Ureter (tissue), 1 donor: ENCODE results near the gene CCL18. TPM values are rescaled to one million over a fixed set of nuclear protein-coding genes. Genes with fewer than 3 reads are reported as not detected.
"Not testable (repeated sequence)": the region's sequence is repeated elsewhere in the genome, so short reads cannot be mapped to it uniquely, and the experiment has no call there.

ENCODE experiments used
- DNase-seq: peaks from one replicate; pipeline ENCODE4 v3.0.0-alpha.2; 2020; ENCODE audit warnings: low spot score
- total RNA-seq: library from RNA; stranded (reverse); gene quantifications from one replicate; pipeline ENCODE4 v1.2.4, GENCODE V29; 2023
- donor health status: DM: yes; HTN: yes; CAD: no.

Gene CCL18
- total RNA-seq, 1 donor from 2014 or later, result 11.1 TPM

DNA sequence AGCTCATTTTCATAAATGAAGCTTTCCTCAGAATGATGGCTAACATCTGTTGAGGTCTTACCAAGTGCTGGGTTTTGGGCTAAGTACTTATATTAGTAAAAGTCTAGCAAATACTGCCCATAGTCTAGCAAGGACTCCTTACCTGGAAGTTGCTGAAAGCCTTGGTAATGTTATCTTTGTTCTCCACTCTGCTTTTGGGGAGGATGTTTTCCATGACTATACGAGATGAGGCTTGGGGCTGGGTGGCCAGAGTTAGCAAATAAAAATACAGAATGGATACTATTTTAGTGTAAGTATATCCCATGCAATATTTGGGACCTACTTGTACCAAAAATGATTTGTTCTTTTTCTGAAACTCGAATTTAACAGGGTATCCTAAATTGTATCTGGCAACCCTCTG, 7.7 kb downstream of the CCL18 start:
- no peak for DNase-seq

DNA sequence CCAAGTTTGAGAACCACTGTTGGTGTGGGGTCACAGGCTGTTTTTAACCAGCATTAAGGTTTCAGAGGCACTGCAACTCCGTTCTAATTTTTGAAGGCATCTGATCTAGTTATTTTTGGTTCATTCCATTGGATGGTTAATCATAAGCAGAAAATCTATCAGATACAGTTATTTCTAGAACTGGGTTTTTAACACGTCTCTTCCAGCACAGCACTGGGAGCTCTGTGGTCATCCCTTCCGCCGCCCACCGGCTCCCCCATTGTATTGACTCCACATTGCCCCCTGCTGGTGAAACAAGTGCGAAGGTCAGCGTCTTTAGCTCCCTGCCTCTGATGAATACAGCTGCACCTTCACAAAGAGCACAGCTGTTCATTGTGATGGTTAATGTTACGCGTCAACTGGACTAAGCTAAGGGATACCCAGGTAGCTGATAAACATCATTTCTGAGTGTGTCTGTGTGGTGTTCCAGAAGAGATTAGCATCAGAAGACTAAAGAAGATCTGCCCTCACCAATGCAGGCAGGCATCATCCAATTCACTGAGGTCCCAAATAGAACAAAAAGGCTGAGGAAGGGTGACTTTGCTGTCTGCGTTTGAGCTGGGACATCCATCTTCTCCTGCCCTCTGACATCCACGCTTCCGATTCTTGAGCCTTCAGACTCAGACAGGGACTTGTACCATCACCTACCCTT, 8.5 kb downstream of the CCL18 start:
- peak; percentile 62 for DNase-seq

GRCh38 chr17:36074365-36074764, 10.3 kb downstream of the CCL18 start:
- DNase-seq, result no peak

DNA sequence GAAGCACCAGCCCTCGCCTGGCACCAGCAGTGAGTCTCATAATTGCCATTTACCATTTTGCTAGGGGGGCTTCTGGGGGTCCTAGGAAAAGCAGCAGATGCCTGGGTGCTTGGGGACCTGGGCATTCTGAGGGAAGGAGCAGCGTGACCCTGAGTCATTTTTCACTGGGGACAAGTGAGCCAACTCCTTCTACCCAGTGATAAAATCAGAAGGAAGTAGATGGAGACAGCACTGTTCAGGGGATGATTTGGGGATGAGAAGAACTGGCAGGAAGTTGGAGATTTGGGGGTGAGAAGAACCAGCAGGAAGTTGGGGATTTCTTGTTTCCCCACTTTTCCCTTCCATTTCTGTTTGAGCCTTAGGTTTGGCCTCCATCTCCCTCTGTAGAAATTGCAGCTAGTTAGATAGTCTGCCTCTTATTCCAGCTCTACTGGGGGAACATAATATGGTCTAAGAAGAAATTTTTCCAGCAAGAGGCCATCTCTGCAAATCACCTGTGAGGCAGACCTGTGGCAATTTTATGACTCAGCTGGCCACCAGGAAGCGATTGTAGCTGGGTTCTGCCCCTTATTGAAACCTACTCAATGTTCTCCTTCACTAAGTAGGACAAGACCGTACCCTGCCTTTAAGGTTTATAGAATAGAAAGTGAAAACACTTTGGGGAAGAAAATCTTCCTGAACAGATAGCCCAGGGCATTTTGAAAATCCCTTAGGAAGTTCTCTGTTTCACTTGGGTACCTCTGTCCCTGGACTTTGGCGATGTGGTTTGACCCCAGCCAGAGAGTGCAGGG, 17.8 kb downstream of the CCL18 start:
- DNase-seq, result not testable (repeated sequence)

- not testable (repeated sequence) for DNase-seq
These were observed 18.5 kb downstream of the CCL18 start for GRCh38 chr17:36082482-36083120.

GRCh38 chr17:36083691-36084090, 19.6 kb downstream of the CCL18 start:
- DNase-seq, result not testable (repeated sequence)

- no peak for DNase-seq
These were observed 21.7 kb downstream of the CCL18 start for GRCh38 chr17:36085765-36086164.

DNA sequence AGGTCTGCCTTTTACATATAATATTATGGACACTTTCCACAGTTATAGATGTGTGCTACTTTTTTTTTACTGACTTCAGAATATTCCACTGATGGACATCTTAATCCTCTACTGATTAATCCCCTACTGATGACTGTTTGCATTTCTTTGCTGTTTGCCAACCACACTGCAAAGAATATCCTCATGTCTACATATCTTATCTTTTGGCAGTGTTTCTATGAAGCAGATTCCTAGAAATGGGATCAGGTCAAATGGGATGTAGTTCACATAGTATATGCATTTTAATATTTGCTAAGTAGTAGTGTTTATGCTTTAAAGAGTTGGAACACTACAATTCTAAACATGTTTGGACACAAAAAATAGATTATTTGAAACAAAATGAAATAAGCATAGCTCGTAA, 22.7 kb downstream of the CCL18 start:
- DNase-seq, result no peak

DNA sequence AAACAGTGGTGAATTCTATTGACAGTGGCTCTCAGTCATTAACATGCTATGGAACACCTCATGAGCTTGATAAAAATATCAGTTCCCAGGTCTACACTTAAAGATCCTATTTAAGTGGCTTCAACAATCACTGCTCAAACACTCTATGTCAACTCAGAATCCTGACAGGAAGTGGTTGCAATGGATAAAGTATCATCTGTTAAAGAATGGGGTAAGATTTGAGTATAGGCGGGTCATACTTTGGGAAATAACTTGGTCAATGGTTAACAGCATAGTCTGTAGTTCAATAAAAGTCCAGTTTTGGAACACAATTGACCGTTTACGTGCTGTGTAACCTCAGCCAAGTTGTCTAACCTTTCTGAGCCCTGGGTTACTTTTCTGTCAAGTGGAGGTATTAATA, 23.4 kb downstream of the CCL18 start:
- DNase-seq, result not testable (repeated sequence)

DNA sequence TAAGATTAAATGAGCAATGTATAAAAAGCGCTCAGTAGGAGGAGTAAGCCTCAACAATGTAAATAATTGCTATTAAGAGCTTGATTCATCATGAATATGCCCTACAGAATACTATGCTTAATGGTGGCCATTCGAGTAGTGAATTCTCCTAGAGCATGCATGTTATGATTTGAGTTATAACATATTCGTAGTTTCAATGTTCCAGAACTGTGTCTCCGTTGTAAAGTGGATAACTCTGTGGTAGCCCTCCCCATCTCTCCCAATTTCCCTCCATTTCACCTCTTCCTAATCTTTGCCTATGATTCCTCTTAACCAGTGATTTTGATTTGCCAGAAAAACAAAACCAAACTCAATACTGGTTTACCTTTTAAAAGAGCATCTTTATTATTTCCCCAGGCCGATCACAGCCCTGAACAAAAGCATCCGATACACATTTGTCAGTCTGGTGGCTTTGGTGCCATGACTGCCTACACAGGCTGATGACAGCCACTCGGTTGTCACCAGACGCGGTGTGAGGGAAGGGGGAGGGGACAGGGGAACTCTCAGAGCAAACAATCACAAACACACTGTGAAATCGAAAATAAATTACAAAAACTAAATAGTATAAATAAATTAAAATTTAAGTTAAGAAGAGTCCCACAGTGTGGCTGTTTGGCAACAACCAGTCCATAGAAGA, 24.0 kb downstream of the CCL18 start:
- DNase-seq, result not testable (repeated sequence)

- DNase-seq, result no peak
These were observed 24.7 kb downstream of the CCL18 start for GRCh38 chr17:36088670-36089338.

DNA sequence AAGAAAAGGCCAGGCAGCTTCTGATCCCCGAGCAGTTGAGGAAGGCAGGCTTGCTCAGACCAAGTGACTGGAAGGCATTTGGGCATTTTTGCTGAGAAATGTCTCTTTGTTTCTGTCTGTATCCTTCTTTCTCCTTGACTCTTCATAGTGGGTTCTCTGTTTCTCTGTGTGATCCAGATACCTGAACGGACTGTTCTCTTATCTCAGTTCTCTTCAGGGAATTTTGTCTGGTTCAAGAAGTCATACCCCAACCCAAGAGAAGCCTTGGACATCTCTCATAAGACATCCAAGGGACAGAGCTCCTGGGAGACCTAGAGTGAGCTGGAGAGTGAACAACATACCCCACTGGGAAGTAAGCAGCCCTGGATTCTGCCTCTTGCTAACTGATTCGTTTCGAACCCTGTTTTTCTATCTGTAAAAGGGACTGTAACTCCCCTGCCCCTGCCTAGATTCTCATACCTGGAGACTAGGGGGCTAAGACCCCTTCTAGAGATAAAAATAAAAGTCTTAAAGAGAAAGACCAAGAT, 25.3 kb downstream of the CCL18 start:
- no peak for DNase-seq

DNA sequence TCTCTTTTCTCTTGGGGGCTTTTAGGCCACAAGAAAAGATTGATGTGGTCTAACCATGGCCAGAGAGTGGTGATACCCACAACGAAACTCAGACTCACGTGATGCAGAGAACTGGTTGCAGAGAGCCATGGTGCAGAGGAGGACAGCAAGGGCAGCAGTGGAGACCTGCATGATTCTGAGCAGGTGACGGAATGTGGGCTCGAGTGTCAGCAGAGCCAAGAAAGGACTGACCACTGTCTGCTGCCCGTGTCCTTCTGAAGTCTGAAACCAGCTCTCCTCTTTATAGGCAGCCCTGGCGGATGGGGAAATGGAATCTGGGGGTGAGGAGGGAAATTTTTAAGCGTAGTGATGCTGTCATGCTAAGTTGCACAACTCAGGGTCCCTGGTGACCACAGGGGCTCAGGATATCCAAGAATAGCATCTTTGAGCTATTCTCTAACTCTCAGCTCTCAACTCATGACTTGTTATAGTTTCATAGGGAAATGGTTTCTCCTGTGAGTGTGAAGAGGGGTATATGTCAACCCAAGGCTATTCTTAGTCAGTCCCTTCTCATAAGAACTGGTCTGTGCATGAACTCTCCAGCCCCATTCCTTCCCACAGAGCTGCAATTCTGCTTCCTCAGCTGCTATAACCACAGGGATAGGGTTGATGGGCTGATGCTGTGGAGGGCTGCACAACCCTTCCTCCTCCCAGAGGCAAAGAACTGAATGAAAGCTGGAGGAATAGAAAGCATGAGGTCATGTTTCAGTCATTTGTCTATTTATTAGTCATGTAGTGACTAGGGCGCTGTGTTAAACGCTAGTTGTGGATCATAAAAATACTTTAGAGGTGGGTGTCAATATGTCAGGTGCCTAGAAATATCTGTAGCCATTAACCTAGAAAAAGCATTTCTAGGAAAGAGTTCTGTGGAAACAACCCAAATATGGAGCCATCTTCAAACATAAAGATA, 26.1 kb downstream of the CCL18 start, which contains the start of gene CCL3:
Gene CCL3 (minus strand): TSS at position 256 of the 949 bp plus-strand sequence. CDS start 85 bp downstream, at position 171.
- no peak for DNase-seq

GRCh38 chr17:36092230-36092629, 28.2 kb downstream of the CCL18 start:
- no peak for DNase-seq

DNA sequence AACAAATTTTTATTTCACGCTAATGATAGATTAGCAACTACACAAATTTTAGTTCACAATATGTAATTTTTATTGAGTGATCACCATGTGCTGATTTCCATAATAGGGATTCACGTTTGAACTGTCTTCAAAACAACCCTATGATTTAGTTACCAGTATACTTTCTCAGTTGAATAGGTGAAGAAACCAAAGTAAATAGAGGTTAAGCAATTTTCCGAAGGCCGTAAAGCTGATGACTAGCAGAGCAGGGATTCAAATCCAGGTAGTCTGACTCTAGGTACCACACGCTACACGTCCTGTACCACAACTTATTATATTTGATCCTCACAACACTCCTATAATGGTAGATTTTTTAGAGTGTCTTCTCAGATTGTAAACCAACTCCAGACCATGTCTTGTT, 28.6 kb downstream of the CCL18 start:
- DNase-seq, result not testable (repeated sequence)

- DNase-seq, result no peak
These were observed 30.2 kb downstream of the CCL18 start for GRCh38 chr17:36094232-36094631.

GRCh38 chr17:36094746-36095145, 30.7 kb downstream of the CCL18 start:
- DNase-seq, result no peak

- DNase-seq, result no peak
These were observed 31.9 kb downstream of the CCL18 start for GRCh38 chr17:36095992-36096391.

- DNase-seq, result not testable (repeated sequence)
These were observed 34.9 kb downstream of the CCL18 start for GRCh38 chr17:36099004-36099403.

GRCh38 chr17:36103401-36103975, 39.4 kb downstream of the CCL18 start, which contains the start of gene CCL4:
Gene CCL4 (plus strand): TSS chr17:36103827. CDS start chr17:36103906, 79 bp downstream.
- DNase-seq, result not testable (repeated sequence)
